HEK293 (cell line): ENCODE measurements around the gene NARS2.
A peak's percentile ranks its signal among the peaks of the same experiment; 100 is the strongest.

Experiments used
- BCL11B ChIP-seq: fragments of 450-650 bp; formaldehyde crosslinking; IDR thresholded peaks from 2 replicates; pipeline ENCODE4 v1.5.1; 2016; ENCODE audit warnings: low read depth, missing biosample characterization, missing genetic modification characterization
- GLIS1 ChIP-seq: fragments of 450-650 bp; formaldehyde crosslinking; IDR thresholded peaks from 2 replicates; pipeline ENCODE4 v1.5.1; 2016; ENCODE audit warnings: missing biosample characterization, missing genetic modification characterization
- KLF17 ChIP-seq: fragments of 450-650 bp; formaldehyde crosslinking; IDR thresholded peaks from 2 replicates; pipeline ENCODE4 v1.5.1; 2016; ENCODE audit warnings: missing biosample characterization, missing genetic modification characterization
- KLF8 ChIP-seq: fragments of 450-650 bp; formaldehyde crosslinking; IDR thresholded peaks from 2 replicates; pipeline ENCODE4 v1.5.1; 2016; ENCODE audit warnings: missing biosample characterization, missing genetic modification characterization
- KLF9 ChIP-seq: fragments of 450-650 bp; formaldehyde crosslinking; IDR thresholded peaks from 2 replicates; pipeline ENCODE4 v1.5.1; 2016; ENCODE audit warnings: missing biosample characterization, missing genetic modification characterization, low read depth
- RBAK ChIP-seq: fragments of 450-650 bp; formaldehyde crosslinking; IDR thresholded peaks from 2 replicates; pipeline ENCODE4 v1.5.1; 2016; ENCODE audit warnings: missing biosample characterization, missing genetic modification characterization
- SCRT2 ChIP-seq: fragments of 450-650 bp; formaldehyde crosslinking; IDR thresholded peaks from 2 replicates; pipeline ENCODE4 v1.5.1; 2016; ENCODE audit warnings: missing biosample characterization, missing genetic modification characterization
- SETDB1 ChIP-seq: IDR thresholded peaks from one replicate; pipeline ENCODE4 v1.6.1; 2017; ENCODE audit warnings: mild to moderate bottlenecking, low read length, moderate library complexity, mixed read lengths; ENCODE audit not compliant: insufficient read length
- SP7 ChIP-seq: fragments of 450-650 bp; formaldehyde crosslinking; IDR thresholded peaks from 2 replicates; pipeline ENCODE4 v1.5.1; 2016; ENCODE audit warnings: missing biosample characterization, missing genetic modification characterization
- TRIM28 ChIP-seq: IDR thresholded peaks from 2 replicates; pipeline ENCODE4 v1.6.1; 2011; ENCODE audit warnings: low read length, control low read depth, borderline replicate concordance
- ZBTB17 ChIP-seq: fragments of 450-650 bp; formaldehyde crosslinking; IDR thresholded peaks from 2 replicates; pipeline ENCODE4 v1.5.1; 2016; ENCODE audit warnings: missing biosample characterization, missing genetic modification characterization
- ZBTB26 ChIP-seq: fragments of 450-650 bp; formaldehyde crosslinking; optimal IDR thresholded peaks from 2 replicates; pipeline ENCODE3; 2016; ENCODE audit warnings: missing biosample characterization, mild to moderate bottlenecking, missing genetic modification characterization
- ZBTB48 ChIP-seq: fragments of 450-650 bp; formaldehyde crosslinking; IDR thresholded peaks from 2 replicates; pipeline ENCODE4 v1.5.1; 2016; ENCODE audit warnings: missing biosample characterization, missing genetic modification characterization
- ZEB2 ChIP-seq: fragments of 450-650 bp; formaldehyde crosslinking; IDR thresholded peaks from 2 replicates; pipeline ENCODE4 v1.5.1; 2016; ENCODE audit warnings: missing biosample characterization, missing genetic modification characterization
- ZFP3 ChIP-seq: fragments of 450-650 bp; formaldehyde crosslinking; IDR thresholded peaks from 2 replicates; pipeline ENCODE4 v1.5.1; 2016; ENCODE audit warnings: low read depth, missing biosample characterization, missing genetic modification characterization
- ZIC2 ChIP-seq: fragments of 450-650 bp; formaldehyde crosslinking; IDR thresholded peaks from 2 replicates; pipeline ENCODE4 v1.5.1; 2016; ENCODE audit warnings: missing biosample characterization, missing genetic modification characterization
- ZNF112 ChIP-seq: fragments of 450-650 bp; formaldehyde crosslinking; IDR thresholded peaks from 2 replicates; pipeline ENCODE4 v1.5.0; 2017; ENCODE audit warnings: missing biosample characterization, missing genetic modification characterization
- ZNF138 ChIP-seq: fragments of 450-650 bp; formaldehyde crosslinking; IDR thresholded peaks from 2 replicates; pipeline ENCODE4 v1.5.1; 2016; ENCODE audit warnings: missing biosample characterization, missing genetic modification characterization, borderline replicate concordance
- ZNF174 ChIP-seq: fragments of 450-650 bp; formaldehyde crosslinking; IDR thresholded peaks from 2 replicates; pipeline ENCODE4 v1.5.0; 2017; ENCODE audit warnings: missing biosample characterization, mild to moderate bottlenecking, missing genetic modification characterization
- ZNF24 ChIP-seq: fragments of 450-650 bp; formaldehyde crosslinking; IDR thresholded peaks from 2 replicates; pipeline ENCODE4 v1.5.1; 2016; ENCODE audit warnings: missing biosample characterization, missing genetic modification characterization
- ZNF248 ChIP-seq: fragments of 450-650 bp; formaldehyde crosslinking; IDR thresholded peaks from 2 replicates; pipeline ENCODE4 v1.5.1; 2017; ENCODE audit warnings: missing biosample characterization, missing genetic modification characterization
- ZNF292 ChIP-seq: fragments of 450-650 bp; formaldehyde crosslinking; IDR thresholded peaks from 2 replicates; pipeline ENCODE4 v1.5.1; 2016; ENCODE audit warnings: low read depth, missing biosample characterization, missing genetic modification characterization, borderline replicate concordance
- ZNF341 ChIP-seq: fragments of 450-650 bp; formaldehyde crosslinking; IDR thresholded peaks from 2 replicates; pipeline ENCODE4; 2016; ENCODE audit warnings: low read depth, missing biosample characterization, missing genetic modification characterization
- ZNF514 ChIP-seq: fragments of 450-650 bp; formaldehyde crosslinking; IDR thresholded peaks from 2 replicates; pipeline ENCODE4 v1.5.1; 2016; ENCODE audit warnings: missing biosample characterization, missing genetic modification characterization
- ZNF529 ChIP-seq: fragments of 450-650 bp; formaldehyde crosslinking; IDR thresholded peaks from 2 replicates; pipeline ENCODE4 v1.5.1; 2017; ENCODE audit warnings: missing genetic modification characterization, missing biosample characterization; ENCODE audit not compliant: insufficient replicate concordance
- ZNF561 ChIP-seq: fragments of 450-650 bp; IDR thresholded peaks from 2 replicates; pipeline ENCODE4 v1.5.1; 2018; ENCODE audit warnings: missing biosample characterization, missing genetic modification characterization, borderline replicate concordance
- ZNF571 ChIP-seq: fragments of 450-650 bp; formaldehyde crosslinking; IDR thresholded peaks from 2 replicates; pipeline ENCODE4 v1.5.0; 2017; ENCODE audit warnings: missing biosample characterization, missing genetic modification characterization
- ZNF600 ChIP-seq: fragments of 450-650 bp; formaldehyde crosslinking; IDR thresholded peaks from 2 replicates; pipeline ENCODE4 v1.5.1; 2016; ENCODE audit warnings: missing biosample characterization, missing genetic modification characterization
- ZNF624 ChIP-seq: fragments of 450-650 bp; formaldehyde crosslinking; IDR thresholded peaks from 2 replicates; pipeline ENCODE4 v1.5.1; 2017; ENCODE audit warnings: missing biosample characterization, missing genetic modification characterization
- ZNF660 ChIP-seq: fragments of 450-650 bp; IDR thresholded peaks from 2 replicates; pipeline ENCODE4 v1.5.1; 2018; ENCODE audit warnings: missing biosample characterization, mild to moderate bottlenecking, missing genetic modification characterization
- ZNF776 ChIP-seq: fragments of 450-650 bp; formaldehyde crosslinking; IDR thresholded peaks from 2 replicates; pipeline ENCODE4 v1.5.0; 2017; ENCODE audit warnings: missing biosample characterization, missing genetic modification characterization, borderline replicate concordance
- TF ChIP-seq, protein P1 (sequence below): fragments of 450-650 bp; formaldehyde crosslinking; conservative IDR thresholded peaks from 2 replicates; pipeline ENCODE4 v1.5.1; 2016; ENCODE audit warnings: low read depth, missing biosample characterization, missing genetic modification characterization
- TF ChIP-seq, protein P2 (sequence below): fragments of 450-650 bp; formaldehyde crosslinking; IDR thresholded peaks from 2 replicates; pipeline ENCODE4 v1.5.1; 2016; ENCODE audit warnings: missing biosample characterization, missing genetic modification characterization

Gene NARS2

DNA sequence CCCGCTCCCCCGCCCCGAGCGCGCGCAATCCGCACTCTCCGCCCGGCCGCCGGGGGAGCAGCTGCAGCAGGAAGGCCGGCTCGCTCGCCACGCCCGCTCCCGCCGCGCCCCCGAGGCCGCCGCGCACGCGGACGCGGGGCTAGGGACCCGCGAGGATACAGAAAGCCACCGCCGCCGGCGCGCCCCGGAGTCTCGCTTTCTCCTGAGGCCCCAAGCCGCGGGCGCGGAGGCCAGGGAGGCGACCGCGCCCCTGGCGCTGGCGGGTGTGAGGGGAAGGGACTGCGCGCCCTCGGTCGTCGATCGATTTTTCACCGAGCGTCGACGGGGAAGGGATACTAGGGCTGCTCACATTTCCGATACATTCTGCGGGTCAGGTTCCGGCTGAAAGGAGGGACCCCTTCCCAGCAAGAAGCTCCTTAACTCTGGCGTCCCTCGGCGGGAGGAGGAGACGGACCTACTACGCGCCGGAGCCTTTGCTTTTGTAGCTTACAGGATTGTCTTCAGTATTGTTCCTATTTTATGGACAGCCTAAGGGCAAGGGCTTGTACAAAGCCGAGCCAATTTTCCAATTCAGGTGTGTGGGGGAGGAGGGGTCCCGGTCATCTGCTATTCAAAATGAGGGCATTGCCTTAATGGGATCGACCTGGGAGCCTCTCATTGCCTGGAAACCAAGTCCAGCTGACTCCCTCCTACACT, 156.6 kb downstream of the NARS2 start (continued):
- TF ChIP-seq KLF17 (tag by site-specific recombination) (peak; percentile 58; the same call in 1 of the 2 replicates), GLIS1 (tag by site-specific recombination) (peak; percentile 9; the same call in 1 of the 2 replicates), ZIC2 (tag by site-specific recombination) (no peak), ZNF514 (tag by site-specific recombination) (no peak), RBAK (tag by site-specific recombination) (no peak), SCRT2 (tag by site-specific recombination) (no peak), SP7 (tag by site-specific recombination) (0 out of 2 replicates have a peak, but pooled peaks have one; percentile 12), BCL11B (no peak), ZNF341 (tag by site-specific recombination) (peak; percentile 35; the same call in 1 of the 2 replicates), ZFP3 (no peak), ZNF600 (tag by site-specific recombination) (no peak), ZEB2 (tag by site-specific recombination) (peak; percentile 29; the same call in 1 of the 2 replicates), ZNF561 (peak; percentile 50; the same call in 1 of the 2 replicates), KLF9 (tag by site-specific recombination) (no peak), ZNF248 (no peak), ZBTB48 (tag by site-specific recombination) (peak; percentile 78), SETDB1 (no peak), ZNF624 (tag by site-specific recombination) (no peak), ZNF776 (no peak), KLF8 (tag by site-specific recombination) (peak; percentile 31; the same call in 1 of the 2 replicates), ZNF174 (tag by site-specific recombination) (no peak), ZBTB17 (tag by site-specific recombination) (peak; percentile 93), ZNF138 (tag by site-specific recombination) (no peak), ZBTB26 (tag by site-specific recombination) (peak; percentile 76), ZNF292 (no peak), ZNF529 (tag by site-specific recombination) (no peak), ZNF660 (tag by site-specific recombination) (no peak), ZNF571 (tag by site-specific recombination) (no peak), ZNF24 (0 out of 2 replicates have a peak, but pooled peaks have one; percentile 20), ZNF112 (tag by site-specific recombination) (no peak), TRIM28 (no peak)
- TF ChIP-seq, protein P1, sequence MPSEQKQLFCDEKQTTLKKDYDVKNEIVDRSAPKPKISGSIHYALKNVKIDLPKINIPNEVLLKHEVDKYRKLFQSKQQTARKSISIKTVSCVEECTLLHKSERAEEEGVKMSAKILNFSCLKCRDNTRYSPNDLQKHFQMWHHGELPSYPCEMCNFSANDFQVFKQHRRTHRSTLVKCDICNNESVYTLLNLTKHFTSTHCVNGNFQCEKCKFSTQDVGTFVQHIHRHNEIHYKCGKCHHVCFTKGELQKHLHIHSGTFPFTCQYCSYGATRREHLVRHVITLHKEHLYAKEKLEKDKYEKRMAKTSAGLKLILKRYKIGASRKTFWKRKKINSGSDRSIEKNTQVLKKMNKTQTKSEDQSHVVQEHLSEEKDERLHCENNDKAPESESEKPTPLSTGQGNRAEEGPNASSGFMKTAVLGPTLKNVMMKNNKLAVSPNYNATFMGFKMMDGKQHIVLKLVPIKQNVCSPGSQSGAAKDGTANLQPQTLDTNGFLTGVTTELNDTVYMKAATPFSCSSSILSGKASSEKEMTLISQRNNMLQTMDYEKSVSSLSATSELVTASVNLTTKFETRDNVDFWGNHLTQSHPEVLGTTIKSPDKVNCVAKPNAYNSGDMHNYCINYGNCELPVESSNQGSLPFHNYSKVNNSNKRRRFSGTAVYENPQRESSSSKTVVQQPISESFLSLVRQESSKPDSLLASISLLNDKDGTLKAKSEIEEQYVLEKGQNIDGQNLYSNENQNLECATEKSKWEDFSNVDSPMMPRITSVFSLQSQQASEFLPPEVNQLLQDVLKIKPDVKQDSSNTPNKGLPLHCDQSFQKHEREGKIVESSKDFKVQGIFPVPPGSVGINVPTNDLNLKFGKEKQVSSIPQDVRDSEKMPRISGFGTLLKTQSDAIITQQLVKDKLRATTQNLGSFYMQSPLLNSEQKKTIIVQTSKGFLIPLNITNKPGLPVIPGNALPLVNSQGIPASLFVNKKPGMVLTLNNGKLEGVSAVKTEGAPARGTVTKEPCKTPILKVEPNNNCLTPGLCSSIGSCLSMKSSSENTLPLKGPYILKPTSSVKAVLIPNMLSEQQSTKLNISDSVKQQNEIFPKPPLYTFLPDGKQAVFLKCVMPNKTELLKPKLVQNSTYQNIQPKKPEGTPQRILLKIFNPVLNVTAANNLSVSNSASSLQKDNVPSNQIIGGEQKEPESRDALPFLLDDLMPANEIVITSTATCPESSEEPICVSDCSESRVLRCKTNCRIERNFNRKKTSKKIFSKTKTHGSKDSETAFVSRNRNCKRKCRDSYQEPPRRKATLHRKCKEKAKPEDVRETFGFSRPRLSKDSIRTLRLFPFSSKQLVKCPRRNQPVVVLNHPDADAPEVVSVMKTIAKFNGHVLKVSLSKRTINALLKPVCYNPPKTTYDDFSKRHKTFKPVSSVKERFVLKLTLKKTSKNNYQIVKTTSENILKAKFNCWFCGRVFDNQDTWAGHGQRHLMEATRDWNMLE (tag by site-specific recombination): no peak
- TF ChIP-seq, protein P2, sequence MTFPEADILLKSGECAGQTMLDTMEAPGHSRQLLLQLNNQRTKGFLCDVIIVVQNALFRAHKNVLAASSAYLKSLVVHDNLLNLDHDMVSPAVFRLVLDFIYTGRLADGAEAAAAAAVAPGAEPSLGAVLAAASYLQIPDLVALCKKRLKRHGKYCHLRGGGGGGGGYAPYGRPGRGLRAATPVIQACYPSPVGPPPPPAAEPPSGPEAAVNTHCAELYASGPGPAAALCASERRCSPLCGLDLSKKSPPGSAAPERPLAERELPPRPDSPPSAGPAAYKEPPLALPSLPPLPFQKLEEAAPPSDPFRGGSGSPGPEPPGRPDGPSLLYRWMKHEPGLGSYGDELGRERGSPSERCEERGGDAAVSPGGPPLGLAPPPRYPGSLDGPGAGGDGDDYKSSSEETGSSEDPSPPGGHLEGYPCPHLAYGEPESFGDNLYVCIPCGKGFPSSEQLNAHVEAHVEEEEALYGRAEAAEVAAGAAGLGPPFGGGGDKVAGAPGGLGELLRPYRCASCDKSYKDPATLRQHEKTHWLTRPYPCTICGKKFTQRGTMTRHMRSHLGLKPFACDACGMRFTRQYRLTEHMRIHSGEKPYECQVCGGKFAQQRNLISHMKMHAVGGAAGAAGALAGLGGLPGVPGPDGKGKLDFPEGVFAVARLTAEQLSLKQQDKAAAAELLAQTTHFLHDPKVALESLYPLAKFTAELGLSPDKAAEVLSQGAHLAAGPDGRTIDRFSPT: no peak
